UCSD-AML1 (cell line): ENCODE measurements around the gene TES.

Source experiments
- DNase-seq: peaks from one replicate; lab custom pipeline; 2025; ENCODE audit not compliant: unreplicated experiment; lab: John Stamatoyannopoulos, UW

Gene TES

GRCh38 chr7:116219288-116219687, 8.9 kb downstream of the TES start:
- DNase-seq: no peak

- DNase-seq: no peak
These were observed 9.5 kb downstream of the TES start for GRCh38 chr7:116219834-116220233.

DNA sequence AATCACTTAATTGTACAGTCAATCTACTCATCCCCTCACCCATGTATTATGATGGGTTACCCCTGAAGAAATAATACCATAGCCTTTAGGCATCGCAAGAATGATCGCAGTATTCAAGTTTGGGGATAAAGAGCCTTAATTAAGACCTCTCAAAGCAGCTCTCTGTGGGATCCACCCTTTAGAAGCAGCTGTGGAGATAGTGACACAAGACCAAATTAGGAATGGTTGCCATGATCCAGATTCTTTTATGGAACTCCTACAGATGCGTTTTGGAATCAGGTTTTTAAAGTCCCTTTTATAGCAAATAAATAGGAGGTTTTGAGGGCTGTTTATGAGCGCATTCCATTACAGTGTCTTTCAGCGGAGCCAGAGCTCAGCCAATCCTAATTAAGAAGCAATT, 12.2 kb downstream of the TES start:
- DNase-seq: no peak

DNA sequence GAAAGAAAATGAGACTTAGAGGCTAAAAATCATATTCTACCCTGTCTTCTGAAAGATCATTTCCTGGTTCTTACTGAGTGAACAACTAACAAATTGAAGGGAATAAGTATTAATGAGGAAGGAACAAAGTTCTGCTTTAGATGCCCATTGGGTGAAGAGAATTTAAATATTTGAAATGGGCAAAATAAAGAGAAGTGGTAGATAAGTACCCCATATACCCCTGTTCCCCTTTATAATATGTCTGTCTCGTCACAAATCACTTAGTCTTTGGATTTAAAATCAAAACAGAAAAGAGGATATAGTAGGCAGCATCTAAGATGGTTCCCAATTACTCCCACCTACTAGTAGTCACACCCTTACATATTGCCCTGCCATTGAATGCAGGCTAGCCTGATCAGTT, 13.2 kb downstream of the TES start:
- no peak for DNase-seq

GRCh38 chr7:116224492-116225098, 14.3 kb downstream of the TES start:
- DNase-seq: no peak

GRCh38 chr7:116225860-116226259, 15.5 kb downstream of the TES start:
- DNase-seq: no peak

DNA sequence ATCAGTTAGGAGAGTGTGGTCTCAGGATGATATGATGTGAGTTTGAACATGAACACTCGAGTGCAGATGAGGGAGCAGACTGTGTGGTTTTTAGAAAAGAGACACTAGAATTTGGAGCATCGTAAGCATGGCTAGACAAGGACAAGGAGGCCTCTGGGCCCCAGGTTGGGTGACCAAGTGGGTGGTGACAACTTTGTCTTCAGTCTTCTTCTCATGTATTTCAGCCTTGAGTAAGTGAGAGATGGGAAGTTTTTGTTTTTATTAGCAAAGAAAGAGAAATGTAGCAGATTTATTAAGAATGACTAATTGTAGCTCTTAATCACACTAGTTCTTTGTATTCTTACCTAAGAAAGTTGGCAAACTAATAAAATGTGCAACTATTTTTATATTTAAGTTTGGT, 16.3 kb downstream of the TES start:
- DNase-seq: no peak

- DNase-seq: no peak
These were observed 17.4 kb downstream of the TES start for GRCh38 chr7:116227678-116228239.

DNA sequence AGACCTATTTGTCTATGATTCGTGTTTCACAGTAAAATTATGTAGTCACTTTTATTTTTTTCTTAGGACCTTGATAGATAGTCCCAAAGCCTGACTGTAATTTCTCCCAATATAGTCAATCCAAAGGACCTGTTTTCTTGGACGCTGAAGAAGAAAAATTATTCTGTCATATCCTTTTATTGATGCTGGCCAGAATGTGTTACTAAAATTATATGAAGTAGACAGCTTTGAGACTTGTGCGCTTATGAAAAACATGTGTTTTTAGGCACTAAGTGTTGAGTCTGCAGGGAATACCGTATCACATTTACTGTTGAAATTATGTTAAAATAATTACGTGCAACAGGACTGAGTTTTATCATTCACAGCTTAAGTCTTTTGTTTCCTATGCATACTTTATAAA, 17.9 kb downstream of the TES start:
- DNase-seq: no peak

DNA sequence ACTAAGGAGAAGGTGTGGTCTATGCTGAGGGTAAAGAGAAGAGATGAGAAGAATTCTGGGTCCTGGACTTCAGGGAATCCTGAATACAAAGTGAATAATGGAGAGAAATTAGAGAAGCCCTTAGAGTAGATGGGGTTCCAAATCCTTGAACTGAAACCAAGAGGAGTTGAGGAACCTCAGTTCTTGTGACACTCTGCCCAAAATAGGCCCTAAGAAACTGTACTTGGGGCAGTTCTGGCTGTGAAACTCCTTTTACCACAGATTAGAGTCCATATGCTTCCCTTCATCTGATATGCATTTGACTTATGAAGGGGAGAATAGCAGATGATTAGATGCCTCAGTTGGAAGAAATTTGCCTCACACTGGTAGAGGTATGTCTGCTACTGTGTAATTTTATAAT, 19.0 kb downstream of the TES start:
- DNase-seq: no peak

DNA sequence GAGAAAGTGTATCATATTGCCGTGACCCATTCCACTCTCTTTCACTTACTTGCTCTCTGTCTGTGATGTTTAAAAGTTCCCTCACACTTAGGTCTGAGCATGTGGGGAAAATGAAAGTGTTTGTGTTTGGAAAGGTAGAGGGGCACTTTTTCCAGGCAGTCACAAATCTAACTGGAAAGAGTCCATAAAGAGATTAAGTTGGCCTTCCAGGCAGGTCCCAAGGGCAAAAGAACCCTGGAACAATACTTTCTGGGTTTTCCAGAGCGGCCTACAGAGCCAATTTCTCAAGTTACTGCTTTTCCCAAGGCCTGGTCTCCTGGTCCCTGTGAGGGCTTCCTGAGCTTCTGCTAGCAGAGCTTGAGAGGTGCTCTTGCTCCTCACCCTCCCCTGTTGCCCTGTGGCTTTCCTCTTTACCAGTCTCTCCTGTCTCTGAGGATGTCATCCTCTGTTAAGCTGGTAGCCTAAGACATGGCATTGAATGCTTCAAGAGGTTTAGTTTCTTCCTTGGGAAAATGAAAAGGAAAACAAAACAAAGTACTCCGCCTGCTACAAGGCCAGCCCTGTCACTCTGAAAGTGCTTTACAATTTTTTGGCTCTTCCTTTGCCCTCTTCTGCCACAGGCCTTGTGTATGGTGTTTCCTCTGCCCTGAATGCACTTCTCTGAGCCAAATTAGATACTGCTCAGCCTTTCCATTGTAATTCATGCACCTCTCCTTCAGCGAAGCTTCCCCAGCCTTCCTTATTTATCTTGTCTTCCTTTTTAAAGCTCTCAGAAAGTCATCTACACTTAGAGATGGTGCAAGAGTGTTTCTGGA, 20.1 kb downstream of the TES start:
- no peak for DNase-seq

DNA sequence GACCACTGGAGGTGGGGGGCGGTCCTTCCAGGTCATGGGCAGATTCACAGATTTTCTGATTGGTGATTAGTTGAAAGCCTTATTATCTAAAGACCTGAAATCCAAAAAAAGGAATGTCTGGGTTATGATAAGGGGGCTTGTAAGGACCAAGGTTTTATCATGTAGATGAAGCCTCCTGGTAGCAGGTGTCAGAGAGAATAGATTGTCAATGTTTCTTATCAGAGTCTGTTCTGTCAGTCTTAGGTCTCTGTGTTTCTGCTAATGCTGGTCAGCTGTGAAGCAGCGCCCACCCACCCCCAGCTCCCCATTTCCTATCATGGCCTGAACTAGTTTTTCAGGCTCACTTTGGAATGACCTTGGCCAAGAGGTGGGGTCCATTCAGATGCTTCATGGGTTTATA, 21.2 kb downstream of the TES start:
- DNase-seq: no peak

GRCh38 chr7:116231949-116232348, 21.6 kb downstream of the TES start:
- no peak for DNase-seq

DNA sequence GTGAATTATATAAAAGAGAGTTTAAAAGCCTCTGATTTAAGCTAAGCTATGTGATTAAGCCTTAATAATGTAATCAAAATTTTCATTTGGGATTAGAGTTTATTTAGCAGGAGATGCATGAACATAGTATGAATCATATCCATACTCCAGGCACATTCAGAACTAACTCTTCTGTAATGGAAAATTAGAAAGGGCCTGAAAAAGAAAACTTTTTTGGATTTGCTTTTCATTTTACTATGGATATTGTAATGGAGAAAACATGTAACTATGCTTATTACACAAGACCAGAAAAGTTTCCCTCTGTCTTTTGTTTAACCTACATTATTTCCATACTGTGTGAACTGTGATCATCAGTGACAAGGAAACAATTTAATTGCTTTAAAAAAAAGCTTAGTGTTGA, 22.0 kb downstream of the TES start:
- no peak for DNase-seq

DNA sequence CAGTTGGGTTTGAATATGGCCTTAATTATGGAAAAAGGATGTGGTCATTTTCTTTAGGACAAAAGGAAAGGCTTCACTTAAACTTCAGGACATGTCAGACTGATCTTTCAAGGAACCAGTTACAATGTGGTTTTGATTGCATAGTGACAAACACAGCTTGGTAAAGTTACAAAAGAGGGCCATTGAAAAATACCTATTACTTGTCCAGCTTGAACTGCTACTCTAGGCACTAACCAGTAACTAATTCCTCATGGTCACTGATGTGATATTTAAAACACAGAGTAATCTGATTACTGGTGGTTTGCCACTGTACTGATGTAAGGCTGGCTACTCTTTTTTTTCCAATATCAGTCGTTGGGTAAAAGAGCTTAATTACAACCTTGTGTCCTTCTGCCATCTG, 22.6 kb downstream of the TES start:
- DNase-seq: no peak

DNA sequence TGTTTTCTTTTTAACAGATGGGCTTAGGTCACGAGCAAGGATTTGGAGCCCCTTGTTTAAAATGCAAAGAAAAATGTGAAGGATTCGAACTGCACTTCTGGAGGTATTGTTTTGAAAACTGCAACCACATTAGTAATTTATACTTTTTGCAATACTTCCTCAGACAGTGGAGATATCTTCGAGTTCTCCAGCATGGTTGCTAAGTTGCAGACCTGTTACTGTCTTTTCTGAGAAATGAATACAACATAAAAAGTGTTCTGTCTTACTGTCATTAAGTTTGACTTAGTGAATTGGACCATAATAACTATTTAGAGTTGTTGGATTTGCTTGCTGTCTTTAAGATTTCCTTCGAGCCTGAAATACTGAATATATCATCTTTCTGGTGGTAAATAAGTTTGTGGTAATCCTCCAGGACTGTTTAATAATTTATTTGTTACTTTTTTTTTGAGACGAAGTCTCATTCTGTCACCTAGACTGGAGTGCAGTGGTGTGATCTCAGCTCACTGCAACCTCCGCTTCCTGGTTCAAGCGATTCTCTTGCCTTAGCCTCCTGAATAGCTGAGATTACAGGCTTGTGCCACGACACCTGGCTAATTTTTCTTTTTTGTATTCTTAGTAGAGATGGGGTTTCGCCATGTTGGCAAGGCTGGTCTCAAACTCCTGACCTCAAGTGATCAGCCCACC, 24.3 kb downstream of the TES start:
- DNase-seq: no peak

DNA sequence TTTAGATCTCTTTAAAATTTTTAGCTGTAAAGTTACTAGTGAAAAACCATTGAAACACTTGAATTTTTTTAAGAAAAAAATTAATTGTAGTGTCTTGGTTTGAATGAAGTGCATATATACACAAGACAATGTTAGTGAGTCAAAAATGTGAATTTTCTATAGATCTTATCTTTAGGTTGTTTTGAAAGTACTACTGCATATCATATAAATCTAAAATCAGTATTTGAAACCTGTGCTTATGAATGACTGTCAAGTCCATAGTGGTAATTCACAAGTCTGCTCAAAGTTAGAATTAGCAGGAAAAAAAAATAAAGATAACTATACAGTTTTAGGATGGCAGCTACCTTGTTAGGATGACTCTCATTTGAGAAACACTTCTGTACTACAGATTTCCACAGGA, 25.0 kb downstream of the TES start:
- no peak for DNase-seq

DNA sequence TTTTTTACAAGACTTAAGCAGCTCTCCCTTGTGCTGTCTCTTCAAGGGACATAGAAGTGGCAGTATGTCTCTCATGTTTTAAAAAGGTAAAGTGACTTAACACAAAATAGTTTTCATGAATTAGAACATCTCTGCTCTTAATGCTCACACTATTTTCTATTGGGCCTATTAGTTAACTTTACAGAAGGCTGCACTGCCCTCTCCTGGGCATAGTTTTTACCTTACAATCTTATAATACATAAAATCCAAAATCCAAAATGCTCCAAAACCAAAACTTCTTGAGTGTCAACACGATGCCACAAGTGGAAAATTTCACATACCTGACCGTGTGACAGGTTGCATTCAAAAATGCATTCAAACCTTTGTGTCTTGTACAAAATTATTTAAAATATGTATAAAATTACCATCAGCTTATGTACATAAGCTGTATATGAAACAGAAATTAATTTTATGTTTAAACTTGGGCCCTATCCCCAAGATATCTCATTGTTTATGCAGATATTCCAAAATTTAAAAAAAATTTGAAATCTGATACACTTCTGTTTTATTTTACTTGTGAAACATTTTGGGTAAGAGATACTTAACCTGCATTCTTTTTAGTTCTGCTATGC, 25.8 kb downstream of the TES start:
- DNase-seq: no peak

DNA sequence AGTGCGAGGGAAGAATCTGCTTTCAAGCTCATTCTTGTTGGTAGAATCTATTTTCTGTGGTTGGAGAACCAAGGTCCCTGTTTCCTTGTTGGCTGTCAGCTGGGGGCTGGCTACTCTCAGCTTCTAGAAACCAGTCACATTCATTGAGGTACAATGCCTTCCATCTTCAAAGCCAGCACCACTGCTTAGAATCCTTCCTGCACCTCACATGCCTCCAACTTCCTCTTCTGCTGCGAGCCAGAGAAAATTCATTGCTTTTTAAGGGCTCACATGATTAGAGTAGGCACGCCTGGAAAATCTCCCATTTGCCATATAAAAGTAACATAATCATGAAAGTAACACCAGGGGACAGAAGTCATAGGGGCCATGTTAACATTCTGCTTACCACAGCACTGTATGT, 28.7 kb downstream of the TES start:
- no peak for DNase-seq

DNA sequence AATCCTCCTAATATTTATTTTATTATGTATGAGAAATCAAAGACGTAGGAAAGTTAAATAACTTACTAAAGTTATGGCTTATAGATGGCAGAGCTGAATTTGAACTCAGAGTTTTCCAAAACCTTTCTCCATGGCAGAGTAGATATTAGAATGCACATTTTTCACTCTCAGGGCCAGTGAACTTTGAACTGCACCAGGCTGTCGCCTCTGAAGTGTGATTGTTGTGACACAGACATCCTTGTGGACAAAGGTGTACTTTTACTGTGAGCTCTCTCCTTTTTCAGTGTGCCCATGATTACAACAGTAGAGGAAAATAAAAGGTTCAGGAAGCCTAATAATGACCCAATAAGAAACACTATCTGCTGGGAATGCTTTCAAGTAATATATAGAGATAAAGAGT, 29.1 kb downstream of the TES start:
- DNase-seq: no peak

DNA sequence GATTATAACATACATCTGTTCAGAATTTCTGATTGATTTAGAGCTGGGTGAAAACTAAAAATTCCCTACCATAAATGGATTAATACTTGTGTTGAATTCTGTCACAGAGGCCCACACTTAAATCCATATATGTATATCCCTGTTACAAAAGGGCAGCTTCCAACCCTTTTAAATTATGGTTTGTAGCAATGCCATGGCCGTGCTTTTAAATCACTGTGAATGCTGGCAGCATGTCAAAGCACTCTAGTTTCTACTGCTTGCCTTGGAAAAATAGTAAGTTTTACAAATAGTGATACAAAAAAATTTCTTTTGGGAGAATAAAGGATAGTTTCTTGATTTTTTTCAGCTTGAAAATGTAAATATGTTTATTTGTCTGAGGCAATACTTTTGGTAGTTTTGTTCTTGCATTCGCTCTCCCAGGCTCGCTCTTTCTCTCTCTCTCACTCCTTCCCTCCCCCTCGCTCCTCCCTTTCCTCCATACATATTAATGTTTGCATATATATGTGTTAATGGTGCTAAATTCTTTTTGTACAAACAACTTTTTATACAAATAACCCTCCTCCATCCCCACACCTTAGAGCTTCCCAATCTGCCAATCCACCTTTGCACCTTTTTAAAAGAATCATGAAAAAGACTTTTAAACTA, 29.8 kb downstream of the TES start:
- no peak for DNase-seq
